ENCODE data around the gene ABCA13. TPM values are rescaled to one million over a fixed set of nuclear protein-coding genes. Genes with fewer than 3 reads are reported as not detected.

Gene ABCA13
- total RNA-seq, 1 donor from 2014 or later = 5.2 TPM

GRCh38 chr7:48381571-48381970 lies 210.3 kb downstream of the ABCA13 start:
- DNase-seq (ENCODE audit: low spot score) = no peak

- DNase-seq (ENCODE audit: low spot score) = no peak
Observed at GRCh38 chr7:48384180-48384752, 213.0 kb downstream of the ABCA13 start.

- DNase-seq (ENCODE audit: low spot score) = no peak
Observed at GRCh38 chr7:48387932-48388331, 216.7 kb downstream of the ABCA13 start.

- DNase-seq (ENCODE audit: low spot score) = no peak
Observed at GRCh38 chr7:48388911-48389310, 217.7 kb downstream of the ABCA13 start.

- DNase-seq (ENCODE audit: low spot score) = no peak
Observed at GRCh38 chr7:48389977-48390376, 218.7 kb downstream of the ABCA13 start.

GRCh38 chr7:48390388-48391327 lies 219.4 kb downstream of the ABCA13 start:
- DNase-seq (ENCODE audit: low spot score) = no peak

- DNase-seq (ENCODE audit: low spot score) = no peak
Observed at GRCh38 chr7:48398191-48398590, 226.9 kb downstream of the ABCA13 start.

GRCh38 chr7:48402721-48403120 lies 231.5 kb downstream of the ABCA13 start:
- DNase-seq (ENCODE audit: low spot score) = no peak

- DNase-seq (ENCODE audit: low spot score) = no peak
Observed at GRCh38 chr7:48408731-48409130, 237.5 kb downstream of the ABCA13 start.

GRCh38 chr7:48411619-48412018 lies 240.4 kb downstream of the ABCA13 start:
- no peak for DNase-seq (ENCODE audit: low spot score)

- DNase-seq (ENCODE audit: low spot score) = no peak
Observed at GRCh38 chr7:48414011-48414732, 242.9 kb downstream of the ABCA13 start.

- DNase-seq (ENCODE audit: low spot score) = no peak
Observed at GRCh38 chr7:48416327-48416908, 245.2 kb downstream of the ABCA13 start.

GRCh38 chr7:48419401-48419800 lies 248.1 kb downstream of the ABCA13 start:
- DNase-seq (ENCODE audit: low spot score) = no peak

GRCh38 chr7:48420206-48420605 lies 248.9 kb downstream of the ABCA13 start:
- no peak for DNase-seq (ENCODE audit: low spot score)

- no peak for DNase-seq (ENCODE audit: low spot score)
Observed at GRCh38 chr7:48421357-48421756, 250.1 kb downstream of the ABCA13 start.

- DNase-seq (ENCODE audit: low spot score) = no peak
Observed at GRCh38 chr7:48424731-48425130, 253.5 kb downstream of the ABCA13 start.

GRCh38 chr7:48426331-48426965 lies 255.2 kb downstream of the ABCA13 start:
- no peak for DNase-seq (ENCODE audit: low spot score)

- no peak for DNase-seq (ENCODE audit: low spot score)
Observed at GRCh38 chr7:48426966-48427555, 255.8 kb downstream of the ABCA13 start.

- DNase-seq (ENCODE audit: low spot score) = no peak
Observed at GRCh38 chr7:48427671-48428070, 256.4 kb downstream of the ABCA13 start.

- no peak for DNase-seq (ENCODE audit: low spot score)
Observed at GRCh38 chr7:48428091-48428684, 256.9 kb downstream of the ABCA13 start.

- DNase-seq (ENCODE audit: low spot score) = no peak
Observed at GRCh38 chr7:48429117-48429516, 257.9 kb downstream of the ABCA13 start.
